Right lobe of liver (tissue), 6 donors: ENCODE results near the gene ZNF586. TPM values are rescaled to one million over a fixed set of nuclear protein-coding genes. Genes with fewer than 3 reads are reported as not detected.

ENCODE experiments used
- ATAC-seq, 4 donors: fragments of 200-7000 bp; cut with Tn5 transposase; one replicate each; pipeline ENCODE4 v1.9.1; 2020; ENCODE audit warnings: mild to moderate bottlenecking in 4 of 4, moderate library complexity in 4 of 4
- DNase-seq, 3 donors: peaks; one replicate each; pipeline ENCODE4 v3.0.0-alpha.2; 2020
- H3K27ac ChIP-seq, 3 donors: fragments of 200-600 bp; one replicate each; pipeline ENCODE4 v1.8.0; 2022
- H3K27me3 ChIP-seq, 2 donors: fragments of 200-600 bp; one replicate each; pipeline ENCODE4 v1.8.0; 2022
- H3K36me3 ChIP-seq, 4 donors: fragments of 200-600 bp; sonication (generic) in 1 of 4; one replicate each; pipeline versions ENCODE4 v1.5.1 to v1.8.0; 2017 to 2022; ENCODE audit warnings: control low read depth in 1 of 4
- H3K4me1 ChIP-seq, 4 donors: fragments of 200-600 bp; sonication (generic) in 1 of 4; one replicate each; pipeline versions ENCODE4 v1.5.1 to v1.8.0; 2017 to 2022; ENCODE audit warnings: control low read depth in 1 of 4
- H3K4me3 ChIP-seq, 3 donors: fragments of 200-600 bp; one replicate each; pipeline ENCODE4 v1.8.0; 2022
- H3K9me3 ChIP-seq, 4 donors: fragments of 200-600 bp; sonication (generic) in 1 of 4; one replicate each; pipeline versions ENCODE4 v1.5.1 to v1.8.0; 2017 to 2022; ENCODE audit warnings: control low read depth in 1 of 4
- POLR2A ChIP-seq: fragments of 450-650 bp; IDR thresholded peaks from one replicate; pipeline ENCODE4 v1.6.1; 2017; ENCODE audit warnings: antibody characterized with exemption, mild to moderate bottlenecking
- WGBS: methylation state at CpG from one replicate; pipeline ENCODE4 v1.1.6; 2018; ENCODE audit warnings: low coverage, low lambda C conversion rate; ENCODE audit not compliant: insufficient coverage; ENCODE audit errors: missing lambda C conversion rate; 5-methylcytosine and 5-hydroxymethylcytosine counted together
- intact Hi-C, 2 donors: fragments of 100-400 bp; cut with DNase I; formaldehyde crosslinking; loops; one replicate each; pipeline versions ENCODE4 v1.11.2 to v1.14.1; 2022
- total RNA-seq, 6 experiments: library from RNA; depleted of rRNA in 2 of 6; stranded (reverse); fragments of >200 nt in 2 of 6; fragmentation: NEBNext Ultra II Directional in 3 of 6; extraction: Animal tissue kit (Norgen Biotek cat#: 25700) in 3 of 6; gene quantifications; one replicate each; pipeline versions ENCODE4 v1.1.0 to v1.2.4, GENCODE V29; 2016 to 2023
- TF ChIP-seq, protein P1 (sequence below), 4 donors: fragments of 200-600 bp in 3 of 4; fragments of 450-650 bp in 1 of 4; IDR thresholded peaks; one replicate each; pipeline versions ENCODE4 v1.5.1 to v1.8.0; 2016 to 2022; ENCODE audit warnings: antibody characterized with exemption in 4 of 4, mild to moderate bottlenecking in 2 of 4
- donor health status: DM: no; HTN: yes; CAD: no.
- donor health status: DM: no; HTN: no; CAD: no.
- donor health status: DM: no; HTN: no; CAD: no.
- donor health status: DM: no; HTN: yes; CAD: no.
- donor health status: DM: no; HTN: yes; CAD: no.

ZNF586 gene
- total RNA-seq, 6 experiments from 2014 or later: 4.0 to 8.4 (median 5.9) TPM

DNA sequence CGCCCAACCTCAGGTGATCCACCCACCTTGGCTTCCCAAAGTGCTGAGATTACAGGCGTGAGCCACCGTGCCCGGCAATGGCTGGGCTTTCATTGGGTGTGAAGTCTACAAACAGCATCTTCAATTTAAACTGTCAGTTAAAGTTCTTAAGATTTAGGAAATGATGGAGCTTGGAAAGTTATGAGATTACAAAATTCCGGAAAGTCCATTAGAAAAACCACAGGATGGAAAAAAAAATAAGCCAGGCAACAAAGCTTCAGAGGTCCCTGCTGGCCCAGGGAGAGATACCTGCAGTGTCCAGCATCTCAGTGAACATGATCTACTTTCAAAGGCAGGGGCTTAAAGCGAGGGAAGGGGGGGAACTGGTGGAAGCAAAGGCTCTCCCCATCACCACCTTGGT lies 56.0 kb downstream of the ZNF586 start:
- Histone ChIP-seq H3K4me1 (peaks cover 0 to 55% (median 4%) of the 10 kb centered on the region in 4 donors), H3K27ac (no peak overlapping the region), H3K9me3 (no peaks in the 10 kb centered on the region), H3K4me3 (no peak overlapping the region), H3K27me3 (no peaks in the 10 kb centered on the region), H3K36me3 (no peaks in the 10 kb centered on the region)
- intact Hi-C loops: loop anchor here in 1 of 2 donors (10.0 kb wide), 1 partner anchor 71 kb away; no protein-coding TSS in a partner anchor
- TF ChIP-seq, protein P1, sequence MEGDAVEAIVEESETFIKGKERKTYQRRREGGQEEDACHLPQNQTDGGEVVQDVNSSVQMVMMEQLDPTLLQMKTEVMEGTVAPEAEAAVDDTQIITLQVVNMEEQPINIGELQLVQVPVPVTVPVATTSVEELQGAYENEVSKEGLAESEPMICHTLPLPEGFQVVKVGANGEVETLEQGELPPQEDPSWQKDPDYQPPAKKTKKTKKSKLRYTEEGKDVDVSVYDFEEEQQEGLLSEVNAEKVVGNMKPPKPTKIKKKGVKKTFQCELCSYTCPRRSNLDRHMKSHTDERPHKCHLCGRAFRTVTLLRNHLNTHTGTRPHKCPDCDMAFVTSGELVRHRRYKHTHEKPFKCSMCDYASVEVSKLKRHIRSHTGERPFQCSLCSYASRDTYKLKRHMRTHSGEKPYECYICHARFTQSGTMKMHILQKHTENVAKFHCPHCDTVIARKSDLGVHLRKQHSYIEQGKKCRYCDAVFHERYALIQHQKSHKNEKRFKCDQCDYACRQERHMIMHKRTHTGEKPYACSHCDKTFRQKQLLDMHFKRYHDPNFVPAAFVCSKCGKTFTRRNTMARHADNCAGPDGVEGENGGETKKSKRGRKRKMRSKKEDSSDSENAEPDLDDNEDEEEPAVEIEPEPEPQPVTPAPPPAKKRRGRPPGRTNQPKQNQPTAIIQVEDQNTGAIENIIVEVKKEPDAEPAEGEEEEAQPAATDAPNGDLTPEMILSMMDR (IDR thresholded peaks at IDR 0.05): no peak
- TF ChIP-seq POLR2A: no peak
- ATAC-seq: no peak
- DNase-seq: no peak
- 93% methylated on average over 2 of the region's 6 CpGs for WGBS

DNA sequence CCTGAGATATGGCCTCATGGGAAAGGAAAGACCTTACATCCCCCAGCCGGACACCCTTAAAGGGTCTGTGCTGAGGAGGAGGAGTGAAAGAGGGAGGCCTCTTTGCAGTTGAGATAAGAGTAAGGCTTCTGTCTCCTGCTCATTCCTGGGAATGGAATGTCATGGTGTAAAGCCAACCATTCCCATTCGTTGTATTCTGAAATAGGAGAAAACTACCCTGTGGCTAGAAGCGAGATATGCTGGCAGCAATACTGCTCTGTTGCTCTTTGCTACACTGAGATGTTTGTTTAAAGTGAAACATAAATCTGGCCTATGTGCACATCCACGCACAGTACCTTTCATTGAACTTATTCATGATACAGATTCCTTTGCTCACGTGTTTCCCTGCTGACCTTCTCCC lies 59.8 kb downstream of the ZNF586 start:
- H3K27me3 ChIP-seq: no peaks in the 10 kb centered on the region
- TF ChIP-seq, protein P1 (IDR thresholded peaks at IDR 0.05): no peak
- TF ChIP-seq POLR2A: no peak
- peak overlapping the region in 1 of 3 donors; percentile 41 for H3K27ac ChIP-seq
- no peak overlapping the region for H3K4me3 ChIP-seq
- DNase-seq (no peak), ATAC-seq (no peak)
- WGBS: 37% methylated on average over 3 of the region's 5 CpGs
- H3K9me3 ChIP-seq: no peaks in the 10 kb centered on the region
- intact Hi-C loops: loop anchor here in 1 of 2 donors (10.0 kb wide), 1 partner anchor 75 kb away; no protein-coding TSS in a partner anchor
- no peaks in the 10 kb centered on the region for H3K36me3 ChIP-seq
- H3K4me1 ChIP-seq: peaks cover 0 to 19% (median 0%) of the 10 kb centered on the region in 4 donors

DNA sequence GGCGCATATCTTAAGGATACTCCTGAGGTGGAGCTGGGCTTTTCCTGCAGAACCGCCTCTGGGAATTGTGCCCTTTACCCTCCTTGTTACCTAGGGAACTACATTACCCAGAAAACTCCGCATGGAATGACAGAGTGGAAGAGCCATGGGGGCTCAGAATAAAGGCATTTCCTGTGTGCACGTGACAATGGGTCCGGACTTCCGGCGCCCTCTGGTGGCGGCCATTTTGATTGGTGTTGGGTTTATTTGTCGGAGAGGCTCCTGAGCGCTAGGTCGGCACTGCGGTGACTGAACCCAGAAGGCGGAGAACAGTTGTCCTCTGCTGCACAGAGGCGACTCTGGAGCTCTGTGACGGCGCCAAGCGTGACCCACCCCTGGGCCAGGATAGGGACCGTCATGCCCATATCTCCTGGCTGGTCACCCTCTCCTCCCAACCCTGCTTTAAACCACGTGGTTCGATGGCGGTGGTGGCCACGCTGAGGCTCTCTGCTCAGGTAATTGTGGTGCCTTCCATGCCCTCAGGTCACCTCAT lies 60.7 kb downstream of the ZNF586 start, which contains the start of gene ZNF587B:
Gene ZNF587B, plus strand, starts transcription at position 229 of the 532 bp plus-strand sequence. Its CDS starts 230 bp downstream, at position 459.
- ATAC-seq (peak; percentile 87 to 96 (median 90)), DNase-seq (peak; percentile 44 to 72 (median 71))
- Histone ChIP-seq H3K27ac (peak within 1 kb of the TSS; percentile 41 to 51 (median 46)), H3K9me3 (no peaks in the 10 kb centered on the region), H3K4me3 (peak within 1 kb of the TSS; percentile 36 to 62 (median 51)), H3K27me3 (no peaks in the 10 kb centered on the region), H3K36me3 (no peaks in the 10 kb centered on the region), H3K4me1 (peaks cover 0 to 17% (median 0%) of the 10 kb centered on the region in 4 donors)
- TF ChIP-seq, protein P1 (IDR thresholded peaks at IDR 0.05): peak; percentile 25 to 61 (median 34)
- no peak for TF ChIP-seq POLR2A
- WGBS: 50% methylated on average over 4 of the region's 22 CpGs
- intact Hi-C loops: no loop called here

Other genes with a start within 250 kb of the ZNF586 start
- 1 to 10 TPM in 2 of 6 experiments, under 1 TPM in 4; 0.61 to 1.8 (median 0.90) TPM for gene ZNF549, start 242.3 kb upstream of the ZNF586 start, total RNA-seq
- 1 to 10 TPM in 5 of 6 experiments, under 1 TPM in 1; 0.92 to 6.9 (median 2.5) TPM for gene ZNF550, start 209.8 kb upstream of the ZNF586 start, total RNA-seq
- 1 to 10 TPM in 4 of 6 experiments, under 1 TPM in 2; 0.43 to 1.8 (median 1.2) TPM for gene ZNF416, start 190.8 kb upstream of the ZNF586 start, total RNA-seq
- gene ZIK1, start 185.5 kb upstream of the ZNF586 start, total RNA-seq: 1 to 10 TPM in 1 of 6 experiments, under 1 TPM in 5; 0.31 to 4.2 (median 0.39) TPM
- gene ZNF530, start 169.8 kb upstream of the ZNF586 start, total RNA-seq: 1 to 10 TPM in 1 of 6 experiments, under 1 TPM in 5; 0.25 to 1.2 (median 0.49) TPM
- gene ZNF134, start 155.4 kb upstream of the ZNF586 start, total RNA-seq: 1 to 10 TPM; 3.6 to 8.9 (median 5.0) TPM
- 1 to 10 TPM; 1.7 to 5.4 (median 3.9) TPM for gene ZNF211, start 136.5 kb upstream of the ZNF586 start, total RNA-seq
- gene ZSCAN4, start 100.7 kb upstream of the ZNF586 start, total RNA-seq: not detected
- 1 to 10 TPM in 4 of 6 experiments, under 1 TPM in 2; 0.77 to 2.2 (median 1.4) TPM for gene ZNF551, start 87.7 kb upstream of the ZNF586 start, total RNA-seq
- gene ZNF154, start 60.5 kb upstream of the ZNF586 start, total RNA-seq: 1 to 10 TPM in 1 of 6 experiments, under 1 TPM in 5; 0.31 to 1.2 (median 0.60) TPM
- gene ZNF671, start 42.1 kb upstream of the ZNF586 start, total RNA-seq: 1 to 10 TPM; 1.1 to 2.5 (median 1.9) TPM
- gene ZNF776, start 22.9 kb upstream of the ZNF586 start, total RNA-seq: 10 to 100 TPM in 1 of 6 experiments, 1 to 10 TPM in 5; 3.7 to 11.6 (median 5.7) TPM
- gene ZNF552, start 45.2 kb downstream of the ZNF586 start, total RNA-seq: 1 to 10 TPM; 2.6 to 9.0 (median 4.9) TPM
- gene ZNF587B, start 60.6 kb downstream of the ZNF586 start, total RNA-seq: 10 to 100 TPM in 3 of 6 experiments, 1 to 10 TPM in 3; 7.2 to 13.1 (median 10.4) TPM
- gene ZNF587, start 80.2 kb downstream of the ZNF586 start, total RNA-seq: 10 to 100 TPM in 5 of 6 experiments, 1 to 10 TPM in 1; 5.2 to 20.2 (median 12.6) TPM
- gene ZNF814, start 119.4 kb downstream of the ZNF586 start, total RNA-seq: 10 to 100 TPM in 3 of 6 experiments, 1 to 10 TPM in 3; 5.1 to 11.7 (median 8.7) TPM
- 10 to 100 TPM in 3 of 6 experiments, 1 to 10 TPM in 3; 4.1 to 12.6 (median 7.8) TPM for gene ZNF417, start 146.9 kb downstream of the ZNF586 start, total RNA-seq
- gene ZNF418, start 165.7 kb downstream of the ZNF586 start, total RNA-seq: 1 to 10 TPM; 1.0 to 3.7 (median 2.4) TPM
- 1 to 10 TPM in 2 of 6 experiments, under 1 TPM in 4; 0.50 to 1.6 (median 0.75) TPM for gene ZNF256, start 178.0 kb downstream of the ZNF586 start, total RNA-seq
- gene C19orf18, start 204.9 kb downstream of the ZNF586 start, total RNA-seq: under 1 TPM in 3 of 6 experiments, not detected in 3; 0.24 to 0.88 (median 0.39) TPM
- gene ZNF606, start 233.1 kb downstream of the ZNF586 start, total RNA-seq: 1 to 10 TPM; 3.1 to 7.1 (median 5.0) TPM